SW 1271 (cell line): ENCODE measurements around the gene XRCC4.
"Not testable (repeated sequence)": the region's sequence is repeated elsewhere in the genome, so short reads cannot be mapped to it uniquely, and the experiment has no call there.

ENCODE experiments used
- DNase-seq, 2 experiments: peaks; one replicate each; lab custom pipeline; 2025; lab: John Stamatoyannopoulos, UW

The XRCC4 gene

GRCh38 chr5:83179966-83180365, 102.6 kb downstream of the XRCC4 start:
- no peak for DNase-seq

DNA sequence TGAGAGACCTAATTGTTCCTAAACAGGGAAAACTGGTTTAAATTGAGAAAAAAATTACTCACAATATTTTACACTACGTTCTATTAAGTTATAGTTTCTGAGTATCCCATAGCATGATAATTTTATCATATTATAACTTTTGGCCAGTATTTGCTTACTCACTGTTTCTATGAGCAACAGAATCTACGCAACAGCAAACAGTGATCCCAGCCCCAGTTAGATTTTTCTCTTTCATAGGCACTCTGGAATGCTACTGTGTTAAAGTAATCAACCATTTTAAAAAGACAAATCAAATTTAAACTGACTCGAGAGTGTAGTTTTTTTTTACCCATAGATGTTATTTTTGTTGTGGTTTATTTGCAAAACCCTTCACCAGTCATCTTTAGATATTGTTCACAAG, 107.2 kb downstream of the XRCC4 start:
- no peak for DNase-seq

DNA sequence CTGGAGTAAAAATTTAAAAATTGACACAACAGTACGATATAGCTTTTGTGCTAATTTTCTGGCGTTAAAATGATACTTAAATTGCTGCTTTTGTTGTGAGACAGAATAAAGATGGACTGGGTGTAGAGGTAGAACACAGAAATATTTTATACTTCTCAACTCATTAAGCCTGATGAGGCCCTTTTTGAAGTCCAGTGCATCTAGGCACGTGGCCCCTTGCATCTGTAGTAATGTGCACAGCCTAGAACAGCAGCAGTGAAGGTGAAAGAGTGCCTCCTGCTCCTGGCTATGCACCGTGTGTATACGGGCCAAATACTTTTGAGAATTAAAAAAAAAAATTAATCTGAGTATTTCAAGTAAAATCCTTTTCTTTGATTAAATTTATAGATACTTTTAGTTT, 115.6 kb downstream of the XRCC4 start:
- DNase-seq: no peak

GRCh38 chr5:83197326-83197967, 120.1 kb downstream of the XRCC4 start:
- DNase-seq: no peak

- DNase-seq: no peak
Measured at GRCh38 chr5:83199126-83199525, 121.8 kb downstream of the XRCC4 start.

DNA sequence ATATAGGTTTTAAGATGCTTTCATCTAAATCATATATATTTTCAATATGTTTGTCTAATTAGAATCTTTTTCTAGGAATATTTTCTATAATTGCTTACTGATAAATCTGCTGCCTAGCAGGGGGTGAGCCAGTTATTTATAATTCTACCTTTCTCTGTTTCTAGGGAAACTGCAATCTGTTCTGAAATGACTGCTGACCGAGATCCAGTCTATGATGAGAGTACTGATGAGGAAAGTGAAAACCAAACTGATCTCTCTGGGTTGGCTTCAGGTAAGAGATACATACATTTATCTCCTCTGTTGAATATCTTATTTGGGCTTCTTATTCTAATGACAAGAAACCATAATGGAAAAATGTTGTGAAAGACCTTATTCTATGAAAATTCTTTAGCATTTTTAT, 127.3 kb downstream of the XRCC4 start:
- no peak for DNase-seq

DNA sequence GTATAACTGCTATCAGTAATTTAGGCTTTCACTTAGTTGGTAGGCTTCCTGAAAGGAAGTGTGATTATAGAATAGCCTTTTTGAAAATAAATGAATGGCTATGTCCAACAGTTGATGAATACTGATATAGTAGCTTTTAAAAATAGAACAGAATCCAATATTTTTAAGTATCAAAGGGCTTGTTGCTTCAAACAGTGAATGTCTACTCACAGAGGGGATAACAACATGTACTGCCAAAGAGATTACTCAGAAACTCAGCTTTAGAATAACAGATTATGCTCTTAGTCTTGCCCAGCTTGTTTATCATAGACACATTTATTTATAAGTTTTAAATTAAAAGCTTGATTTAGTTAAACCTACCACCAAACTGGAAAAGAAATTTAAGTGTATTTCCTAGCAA, 132.6 kb downstream of the XRCC4 start:
- DNase-seq: no peak

DNA sequence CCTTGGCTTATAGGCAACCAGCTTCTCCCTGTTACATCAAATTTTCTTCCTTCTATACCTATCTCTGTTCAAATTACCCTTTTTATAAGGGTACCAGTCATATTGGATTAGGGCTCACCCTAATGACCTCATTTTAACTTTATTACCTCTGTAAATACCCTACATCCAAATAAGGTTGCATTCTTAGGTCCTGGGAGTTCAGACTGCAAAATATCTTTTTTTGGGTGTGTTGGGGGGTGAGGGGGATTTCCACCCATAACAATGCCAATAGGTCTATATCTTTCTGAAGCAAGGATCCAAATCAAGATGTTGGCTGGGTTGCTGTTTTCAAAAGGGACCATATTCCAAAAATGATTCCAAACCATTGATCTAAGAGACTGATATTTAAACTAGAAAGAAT, 141.7 kb downstream of the XRCC4 start:
- DNase-seq: no peak

DNA sequence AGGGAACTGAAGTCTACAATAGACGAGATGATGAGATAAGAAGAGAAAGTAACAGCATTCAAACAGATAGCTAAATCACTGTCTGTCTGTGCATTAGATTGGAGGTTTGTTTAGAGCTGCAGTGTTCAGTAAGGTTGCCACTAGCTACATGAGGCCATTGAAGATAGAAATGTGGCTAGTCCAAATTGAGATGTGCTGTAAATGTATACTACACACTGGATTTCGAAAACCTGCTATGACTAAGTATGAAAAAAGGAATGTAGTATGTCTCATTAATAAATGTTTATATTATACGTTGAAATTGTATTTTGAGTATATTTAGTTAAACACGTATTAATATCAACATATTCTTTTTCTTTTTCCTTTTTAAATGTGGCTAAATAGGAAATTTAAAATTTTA, 142.1 kb downstream of the XRCC4 start:
- DNase-seq: no peak

DNA sequence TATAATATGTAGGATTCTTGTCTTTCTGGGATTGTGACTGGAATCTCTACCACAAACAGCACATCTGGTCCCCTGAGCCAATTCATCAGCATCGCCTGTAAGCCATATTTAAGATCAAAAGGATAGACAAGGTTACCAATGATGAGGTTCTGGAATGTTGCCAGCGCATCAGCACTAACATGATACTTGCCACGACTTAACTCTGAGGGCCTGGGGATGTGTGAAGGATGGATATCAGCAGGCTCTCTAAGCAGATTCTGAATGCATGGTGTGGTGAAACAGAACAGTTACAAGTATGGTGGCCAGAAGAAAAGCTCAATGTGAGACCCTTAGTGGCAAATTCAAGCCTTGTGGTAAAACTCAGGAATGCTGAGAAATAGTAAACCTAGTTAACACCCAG, 143.0 kb downstream of the XRCC4 start:
- no peak for DNase-seq

DNA sequence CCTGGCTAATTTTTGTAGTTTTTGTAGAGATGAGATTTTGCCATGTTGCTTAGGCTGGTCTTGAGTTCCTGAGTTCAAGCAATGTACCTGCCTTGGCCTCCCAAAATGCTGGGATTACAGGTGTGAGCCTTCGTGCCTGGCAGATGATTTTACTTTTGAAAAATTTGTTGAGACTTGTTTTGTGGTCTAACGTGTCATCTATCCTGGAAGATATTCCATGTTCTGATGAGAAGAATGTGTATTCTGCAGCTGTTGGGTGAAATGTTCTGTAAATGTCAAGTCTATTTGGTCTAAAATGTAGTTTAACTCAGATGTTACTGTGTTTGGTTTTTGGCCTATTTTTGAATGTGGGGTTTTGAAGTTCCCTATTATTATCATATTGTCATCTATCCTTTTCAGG, 145.6 kb downstream of the XRCC4 start:
- DNase-seq: no peak

DNA sequence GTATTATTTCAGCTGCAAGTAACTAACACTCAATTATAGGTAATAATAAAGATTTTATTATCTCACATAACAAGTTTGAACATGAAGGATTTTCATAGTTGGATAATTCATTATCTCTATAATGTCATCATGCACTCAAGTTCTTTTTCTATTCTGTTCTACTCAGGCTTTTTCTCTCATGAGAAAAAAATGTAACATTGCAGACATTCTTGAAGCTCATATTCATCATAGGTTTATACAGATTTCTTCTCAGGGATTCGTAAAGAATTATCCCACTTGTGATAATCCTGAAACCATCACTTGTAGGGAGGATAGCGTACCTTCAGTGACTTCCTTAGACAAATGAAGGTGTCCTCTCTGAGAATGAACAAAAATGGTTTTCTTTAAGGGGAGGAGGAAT, 150.3 kb downstream of the XRCC4 start:
- DNase-seq: no peak

DNA sequence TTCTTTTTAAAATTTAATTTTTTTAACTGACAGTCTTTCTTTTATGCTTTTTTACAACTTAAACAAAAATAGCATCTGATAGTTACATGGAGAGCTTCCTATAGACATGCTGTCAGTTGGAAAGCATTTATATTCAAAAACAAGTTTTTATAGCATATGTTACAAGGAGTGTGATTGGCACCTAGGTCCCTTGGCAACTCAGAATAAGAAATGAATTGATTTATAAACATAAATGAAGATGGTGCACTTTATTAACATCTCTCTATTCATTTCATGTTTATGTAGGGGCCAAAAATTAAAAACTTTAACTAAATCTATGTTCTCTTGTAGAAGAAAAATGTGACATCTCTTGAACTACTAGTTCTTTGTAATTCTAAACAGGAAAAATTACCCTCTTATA, 153.2 kb downstream of the XRCC4 start:
- DNase-seq: no peak

GRCh38 chr5:83244516-83244915, 167.2 kb downstream of the XRCC4 start:
- no peak for DNase-seq

- no peak for DNase-seq
Measured at GRCh38 chr5:83245037-83245436, 167.7 kb downstream of the XRCC4 start.

GRCh38 chr5:83246071-83246470, 168.7 kb downstream of the XRCC4 start:
- DNase-seq: no peak

GRCh38 chr5:83249156-83249555, 171.8 kb downstream of the XRCC4 start:
- DNase-seq: no peak

DNA sequence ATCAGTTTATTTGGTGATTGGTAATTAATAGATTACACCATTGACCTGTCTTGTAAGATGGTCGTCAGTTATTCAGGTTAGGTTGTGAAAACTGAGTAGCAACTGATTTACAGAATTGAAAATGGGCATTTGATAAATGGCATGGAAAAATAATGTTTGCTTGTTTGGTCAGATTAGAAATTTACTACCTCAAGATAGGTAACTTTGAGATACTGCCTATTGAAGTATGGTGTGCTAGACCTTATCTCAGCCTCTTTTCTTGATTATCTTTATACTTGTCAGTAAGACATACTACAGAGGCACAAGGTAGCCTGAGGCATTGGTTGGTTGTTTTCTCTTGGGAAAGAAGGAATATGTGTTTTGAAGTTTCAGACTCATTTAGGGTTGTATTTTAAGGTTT, 174.5 kb downstream of the XRCC4 start:
- DNase-seq: no peak

- DNase-seq: no peak
Measured at GRCh38 chr5:83253720-83254119, 176.4 kb downstream of the XRCC4 start.

DNA sequence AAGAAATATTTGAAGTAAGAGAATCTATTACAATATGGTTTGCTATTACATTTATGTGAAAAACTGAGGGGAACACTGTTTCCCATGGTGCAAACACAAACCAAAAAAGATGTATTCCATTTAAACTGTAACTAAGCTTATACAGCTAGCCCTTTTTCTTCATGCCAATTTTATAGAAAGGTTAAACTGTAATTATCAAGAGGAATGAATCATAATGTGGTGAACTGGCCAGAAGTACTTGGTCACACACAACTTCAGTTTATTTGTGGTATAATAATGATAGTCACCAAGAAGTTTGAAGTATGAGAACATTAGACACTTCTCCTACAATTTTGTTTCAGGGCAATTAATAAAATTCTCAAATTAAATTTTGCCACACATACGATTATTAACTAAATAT, 177.9 kb downstream of the XRCC4 start:
- no peak for DNase-seq

GRCh38 chr5:83256091-83256780, 178.9 kb downstream of the XRCC4 start:
- DNase-seq: no peak

DNA sequence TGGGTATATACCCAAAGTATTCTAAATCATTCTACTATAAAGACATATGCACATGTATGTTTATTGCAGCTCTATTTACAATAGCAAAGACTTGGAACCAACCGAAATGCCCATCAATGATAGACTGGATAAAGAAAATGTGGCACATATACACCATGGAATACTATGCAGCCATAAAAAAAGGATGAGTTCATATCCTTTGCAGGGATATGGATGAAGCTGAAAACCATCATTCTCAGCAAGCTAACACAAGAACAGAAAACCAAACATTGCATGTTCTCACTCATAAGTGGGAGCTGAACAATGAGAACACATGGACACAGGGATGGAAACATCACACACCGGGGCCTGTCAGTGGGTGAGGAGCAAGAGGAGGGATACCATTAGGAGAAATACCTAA, 180.3 kb downstream of the XRCC4 start:
- DNase-seq: not testable (repeated sequence)

DNA sequence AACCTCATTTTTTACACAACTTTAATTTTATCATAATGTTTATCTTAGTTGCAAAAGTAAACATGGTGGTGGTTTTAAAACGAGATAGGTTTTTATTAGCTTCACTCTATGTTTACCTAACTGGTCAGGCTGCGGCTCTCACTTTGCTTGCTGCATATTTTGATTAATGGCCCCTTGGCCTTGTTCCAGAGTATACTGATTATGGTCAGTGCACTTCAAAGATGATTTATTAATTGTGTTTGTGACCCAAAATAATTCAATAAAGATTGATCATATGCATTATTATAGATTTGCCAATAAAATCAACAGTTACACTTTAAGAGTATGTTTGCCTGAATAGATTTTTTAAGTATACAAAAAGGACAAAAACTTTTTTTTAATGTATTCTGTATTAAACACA, 188.0 kb downstream of the XRCC4 start:
- no peak for DNase-seq

- no peak for DNase-seq
Measured at GRCh38 chr5:83270311-83270710, 193.0 kb downstream of the XRCC4 start.
